GM12872 (cell line): ENCODE data around the gene DLG2.

Experiments
- CTCF ChIP-seq: IDR thresholded peaks from 3 replicates; pipeline ENCODE4 v1.5.1; 2011; ENCODE audit warnings: low read depth, mild to moderate bottlenecking, low read length, moderate library complexity; ENCODE audit not compliant: insufficient read depth

Gene DLG2

GRCh38 chr11:85027346-85027745, 599.8 kb downstream of the DLG2 start:
- TF ChIP-seq CTCF: no peak

- no peak for TF ChIP-seq CTCF
Measured at GRCh38 chr11:85021058-85021457, 606.1 kb downstream of the DLG2 start.

- peak; percentile 59 for TF ChIP-seq CTCF
Measured at GRCh38 chr11:84993386-84993785, 633.8 kb downstream of the DLG2 start.

- no peak for TF ChIP-seq CTCF
Measured at GRCh38 chr11:84990141-84990540, 637.0 kb downstream of the DLG2 start.

- no peak for TF ChIP-seq CTCF
Measured at GRCh38 chr11:84981301-84981700, 645.8 kb downstream of the DLG2 start.

GRCh38 chr11:84969103-84969502, 658.0 kb downstream of the DLG2 start:
- TF ChIP-seq CTCF: no peak

- TF ChIP-seq CTCF: no peak
Measured at GRCh38 chr11:84965484-84965883, 661.7 kb downstream of the DLG2 start.

GRCh38 chr11:84963240-84963639, 663.9 kb downstream of the DLG2 start:
- no peak for TF ChIP-seq CTCF
